ENCODE data around the gene PLEKHA7.

DNA sequence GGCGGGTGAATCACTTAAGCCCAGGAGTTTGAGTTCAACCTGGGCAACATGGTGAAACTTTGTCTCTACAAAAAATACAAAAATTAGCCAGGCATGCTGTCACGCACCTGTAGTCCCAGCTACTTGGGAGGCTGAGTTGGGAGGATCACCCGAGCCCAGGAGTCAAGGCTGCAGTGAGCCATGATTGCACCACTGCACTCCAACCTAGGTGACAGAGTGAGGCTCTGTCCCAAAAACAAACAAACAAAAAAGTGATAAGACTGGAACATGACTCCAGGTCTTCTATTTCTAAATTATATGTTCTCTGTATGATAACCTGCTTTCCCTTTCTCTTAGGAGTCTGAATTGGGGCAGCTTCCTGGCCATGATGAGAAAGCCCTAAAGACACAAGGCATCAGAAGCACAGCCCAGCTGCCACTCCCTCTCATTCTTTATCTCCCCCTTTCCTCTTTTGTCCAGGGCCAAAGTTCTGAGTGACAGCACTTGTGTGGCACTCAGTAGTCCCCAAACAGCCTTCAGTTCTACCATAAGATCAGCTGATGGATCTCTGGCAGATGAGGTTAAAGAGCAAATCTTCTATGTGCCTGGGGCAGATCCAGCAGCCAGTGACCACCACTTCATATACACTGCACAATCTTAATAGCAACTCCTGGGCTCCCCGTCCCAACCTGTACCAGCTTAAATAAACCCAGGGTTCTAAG, 139.8 kb downstream of the PLEKHA7 start:
- no peak for TF ChIP-seq CTCF (IDR thresholded peaks at IDR 0.05)
- no peak for TF ChIP-seq EP300 (IDR thresholded peaks at IDR 0.05)

All from suprapubic skin (tissue), 3 donors.